Thymus (tissue), 11 donors: ENCODE measurements around the gene C4orf17. TPM values are rescaled to one million over a fixed set of nuclear protein-coding genes. Genes with fewer than 3 reads are reported as not detected.
"Not testable (repeated sequence)": the region's sequence is repeated elsewhere in the genome, so short reads cannot be mapped to it uniquely, and the experiment has no call there.

Source experiments
- DNase-seq, 9 donors: peaks; one replicate each; pipeline ENCODE4 v3.0.0-alpha.2; 2013; ENCODE audit warnings: low spot score in 9 of 9, low read depth in 6 of 9, missing footprints in 1 of 9
- H3K27ac ChIP-seq, 2 donors: one replicate each; pipeline ENCODE4 v1.5.1; 2013; ENCODE audit warnings: control low read depth in 1 of 2, low read depth in 1 of 2, low read length in 1 of 2, mild to moderate bottlenecking in 1 of 2, moderate library complexity in 1 of 2
- H3K27me3 ChIP-seq, 2 donors: one replicate each; pipeline ENCODE4 v1.5.1; 2013; ENCODE audit warnings: low read length in 1 of 2; ENCODE audit not compliant: control insufficient read depth in 2 of 2, insufficient read depth in 1 of 2
- H3K36me3 ChIP-seq, 2 donors: one replicate each; pipeline ENCODE4 v1.5.1; 2013; ENCODE audit warnings: low read length in 1 of 2, mild to moderate bottlenecking in 1 of 2, moderate library complexity in 1 of 2; ENCODE audit not compliant: control insufficient read depth in 2 of 2, insufficient read depth in 2 of 2
- H3K4me1 ChIP-seq, 2 donors: one replicate each; pipeline ENCODE4 v1.5.1; 2013; ENCODE audit warnings: low read length in 2 of 2; ENCODE audit not compliant: control insufficient read depth in 2 of 2, insufficient read depth in 2 of 2
- H3K4me3 ChIP-seq, 2 donors: one replicate each; pipeline ENCODE4 v1.5.1; 2013; ENCODE audit warnings: low read length in 2 of 2, control low read depth in 1 of 2, mild to moderate bottlenecking in 1 of 2
- H3K9me3 ChIP-seq, 2 donors: one replicate each; pipeline ENCODE4 v1.5.1; 2013; ENCODE audit warnings: low read length in 1 of 2, mild to moderate bottlenecking in 1 of 2; ENCODE audit not compliant: control insufficient read depth in 2 of 2, insufficient read depth in 1 of 2
- WGBS: extraction: QIAGEN DNeasy Blood & Tissue Kit; methylation state at CpG from one replicate; pipeline ENCODE4 v1.1.7; 2013; 5-methylcytosine and 5-hydroxymethylcytosine counted together
- polyA plus RNA-seq: library from polyadenylated mRNA; stranded (reverse); fragments of 200-250 nt; gene quantifications from one replicate; pipeline ENCODE4 v1.2.3, GENCODE V29; 2013
- total RNA-seq: library from RNA; stranded (reverse); fragments of 120-200 nt; gene quantifications from one replicate; pipeline ENCODE4 v1.2.4, GENCODE V29; 2013
- donor health status: healthy.

C4orf17 gene
- total and polyA plus RNA-seq, 2 donors = 0.09 TPM; not detected in 1

- no peak overlapping the region for H3K4me3 ChIP-seq
- WGBS = 98% methylated on average over 1 of the region's 1 CpG
- no peak overlapping the region for H3K27ac ChIP-seq
- no peaks in the 10 kb centered on the region for H3K4me1 ChIP-seq
- no peaks in the 10 kb centered on the region for H3K36me3 ChIP-seq
- DNase-seq = no peak
- no peaks in the 10 kb centered on the region for H3K27me3 ChIP-seq
- H3K9me3 ChIP-seq = peaks cover 1 to 23% of the 10 kb centered on the region in 2 donors
These were observed 27.2 kb upstream of the C4orf17 start for GRCh38 chr4:99483636-99484035.

GRCh38 chr4:99485212-99485611 lies 25.6 kb upstream of the C4orf17 start:
- no peaks in the 10 kb centered on the region for H3K27me3 ChIP-seq
- H3K4me3 ChIP-seq = no peak overlapping the region
- WGBS = 96% methylated on average over 1 of the region's 1 CpG
- H3K36me3 ChIP-seq = no peaks in the 10 kb centered on the region
- no peak for DNase-seq
- peaks cover 1 to 23% of the 10 kb centered on the region in 2 donors for H3K9me3 ChIP-seq
- no peak overlapping the region for H3K27ac ChIP-seq
- no peaks in the 10 kb centered on the region for H3K4me1 ChIP-seq

- not testable (repeated sequence) for H3K4me3 ChIP-seq, H3K27ac ChIP-seq, H3K36me3 ChIP-seq, DNase-seq, H3K4me1 ChIP-seq, H3K27me3 ChIP-seq
- H3K9me3 ChIP-seq = peaks cover 1 to 25% of the 10 kb centered on the region in 2 donors
- WGBS = 85% methylated on average over 3 of the region's 3 CpGs
These were observed 24.2 kb upstream of the C4orf17 start for GRCh38 chr4:99486648-99487047.

- WGBS = 91% methylated on average over 4 of the region's 4 CpGs
- H3K4me1 ChIP-seq = no peaks in the 10 kb centered on the region
- H3K4me3 ChIP-seq = no peak overlapping the region
- no peak for DNase-seq
- no peaks in the 10 kb centered on the region for H3K27me3 ChIP-seq
- no peak overlapping the region for H3K27ac ChIP-seq
- H3K9me3 ChIP-seq = peaks cover 1 to 20% of the 10 kb centered on the region in 2 donors
- H3K36me3 ChIP-seq = no peaks in the 10 kb centered on the region
These were observed 20.5 kb upstream of the C4orf17 start for GRCh38 chr4:99490286-99490685.

- H3K9me3 ChIP-seq = no peaks in the 10 kb centered on the region
- H3K27ac ChIP-seq = no peak overlapping the region
- WGBS = 71% methylated on average over 3 of the region's 3 CpGs
- no peak overlapping the region for H3K4me3 ChIP-seq
- DNase-seq = no peak
- H3K4me1 ChIP-seq = no peaks in the 10 kb centered on the region
- H3K36me3 ChIP-seq = no peaks in the 10 kb centered on the region
- H3K27me3 ChIP-seq = no peaks in the 10 kb centered on the region
These were observed 5.9 kb upstream of the C4orf17 start for GRCh38 chr4:99504804-99505502.

GRCh38 chr4:99506781-99507180 lies 4.0 kb upstream of the C4orf17 start:
- no peaks in the 10 kb centered on the region for H3K9me3 ChIP-seq
- WGBS = 89% methylated on average over 2 of the region's 2 CpGs
- DNase-seq = no peak
- H3K4me3 ChIP-seq = no peak overlapping the region
- no peaks in the 10 kb centered on the region for H3K36me3 ChIP-seq
- H3K4me1 ChIP-seq = no peaks in the 10 kb centered on the region
- H3K27me3 ChIP-seq = no peaks in the 10 kb centered on the region
- H3K27ac ChIP-seq = no peak overlapping the region

- no peak overlapping the region for H3K4me3 ChIP-seq
- H3K36me3 ChIP-seq = no peaks in the 10 kb centered on the region
- WGBS = 86% methylated on average over 1 of the region's 1 CpG
- no peaks in the 10 kb centered on the region for H3K9me3 ChIP-seq
- no peak overlapping the region for H3K27ac ChIP-seq
- no peaks in the 10 kb centered on the region for H3K4me1 ChIP-seq
- DNase-seq = no peak
- no peaks in the 10 kb centered on the region for H3K27me3 ChIP-seq
These were observed 3.5 kb upstream of the C4orf17 start for GRCh38 chr4:99507349-99507748.

GRCh38 chr4:99507762-99508161 lies 3.1 kb upstream of the C4orf17 start:
- H3K4me1 ChIP-seq = no peaks in the 10 kb centered on the region
- no peaks in the 10 kb centered on the region for H3K9me3 ChIP-seq
- peak in 6 of 9 donors; percentile 5 to 56 (median 18) for DNase-seq
- no peak overlapping the region for H3K4me3 ChIP-seq
- H3K27me3 ChIP-seq = no peaks in the 10 kb centered on the region
- no peak overlapping the region for H3K27ac ChIP-seq
- no peaks in the 10 kb centered on the region for H3K36me3 ChIP-seq

GRCh38 chr4:99518601-99519295 lies 7.9 kb downstream of the C4orf17 start:
- Histone ChIP-seq H3K27me3 (no peaks in the 10 kb centered on the region), H3K4me1 (no peaks in the 10 kb centered on the region), H3K27ac (no peak overlapping the region), H3K4me3 (no peak overlapping the region), H3K9me3 (no peaks in the 10 kb centered on the region), H3K36me3 (no peaks in the 10 kb centered on the region)
- DNase-seq = no peak
- WGBS = 29% methylated on average over 6 of the region's 6 CpGs
